Endothelial cell of umbilical vein (primary cell): ENCODE data around the gene LYRM1.

Source experiments
- CTCF ChIP-seq, 2 donors: IDR thresholded peaks; 1 replicate in 1 of 2; 2 replicates in 1 of 2; pipeline ENCODE4 v1.5.1; 2011; ENCODE audit warnings: low read length in 2 of 2, mild to moderate bottlenecking in 2 of 2, moderate library complexity in 2 of 2, control low read depth in 1 of 2, inconsistent platforms in 1 of 2, low read depth in 1 of 2; ENCODE audit not compliant: insufficient read depth in 1 of 2; ENCODE audit errors: extremely low read depth in 1 of 2
- JUN ChIP-seq: IDR thresholded peaks from 2 replicates; pipeline ENCODE4 v1.6.1; 2011; ENCODE audit warnings: borderline replicate concordance, low read depth; ENCODE audit not compliant: insufficient read length, insufficient read depth
- MYC ChIP-seq: IDR thresholded peaks from one replicate; pipeline ENCODE4 v1.6.1; 2011; ENCODE audit warnings: mild to moderate bottlenecking, low read depth, low read length
- POLR2AphosphoS5 ChIP-seq: IDR thresholded peaks from 2 replicates; pipeline ENCODE4 v1.6.1; 2012; ENCODE audit warnings: low read depth, mild to moderate bottlenecking, control low read depth, low read length, moderate library complexity; ENCODE audit not compliant: insufficient read depth

GRCh38 chr16:20865420-20866131 is 35.0 kb upstream of the LYRM1 start:
- TF ChIP-seq CTCF (IDR thresholded peaks at IDR 0.05; ENCODE audit: extremely low read depth in 1 of 2, insufficient read depth in 1 of 2, low read depth in 1 of 2, low read length in 2 of 2), result no peak
- TF ChIP-seq POLR2AphosphoS5, result no peak
- TF ChIP-seq JUN, result no peak
- TF ChIP-seq MYC, result no peak
